ENCODE measurements around the gene TTLL11. TPM values are rescaled to one million over a fixed set of nuclear protein-coding genes. Genes with fewer than 3 reads are reported as not detected.

Gene TTLL11
- total and polyA plus RNA-seq, 4 donors = 3.6 to 7.8 (median 5.9) TPM

DNA sequence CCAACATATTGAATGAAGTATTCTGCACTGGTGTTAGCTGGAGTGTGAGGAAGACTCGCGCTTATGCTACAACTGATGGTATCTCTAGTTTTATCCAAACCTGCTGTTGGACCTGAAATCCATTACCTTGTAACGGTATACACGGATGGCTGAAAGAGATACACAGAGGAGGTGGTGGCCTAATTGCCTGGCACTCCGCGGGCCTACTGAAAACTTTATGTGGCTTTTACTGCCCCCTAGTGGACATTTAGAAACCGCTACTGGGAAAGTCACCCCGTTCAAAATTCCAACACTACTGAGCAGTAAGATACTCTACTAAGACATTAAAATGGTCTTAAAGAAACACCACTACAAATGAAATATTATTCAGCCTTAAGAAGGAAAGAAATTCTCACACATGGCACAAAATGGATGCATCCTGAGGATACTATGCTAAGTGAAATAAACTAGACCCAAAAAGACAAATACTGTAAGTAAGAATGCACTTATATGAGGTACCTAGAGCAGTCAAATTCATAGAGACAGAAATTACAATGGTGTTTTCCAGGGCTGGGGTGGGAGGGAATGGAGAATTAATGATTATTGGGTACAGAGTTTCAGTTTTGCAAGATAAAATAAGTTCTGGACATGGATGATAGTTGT lies 100.4 kb downstream of the TTLL11 start:
- ATAC-seq (ENCODE audit: insufficient read depth, low FRiP score) (peak; percentile 57), DNase-seq (peak; percentile 58 to 89 (median 85))
- Histone ChIP-seq H3K27me3 (ENCODE audit: control insufficient read depth in 3 of 3, insufficient read depth in 3 of 3, low read length in 2 of 3) (no peaks in the 10 kb centered on the region), H3K4me1 (ENCODE audit: control insufficient read depth in 5 of 5, insufficient read depth in 5 of 5, low read length in 5 of 5) (peaks cover 0 to 8% (median 3%) of the 10 kb centered on the region in 5 donors), H3K9ac (ENCODE audit: insufficient read depth in 1 of 2, low read length in 2 of 2) (peak overlapping the region in 1 of 2 donors; percentile 24), H3K36me3 (ENCODE audit: control insufficient read depth in 4 of 4, insufficient read depth in 4 of 4, low read length in 4 of 4) (no peaks in the 10 kb centered on the region), H3K27ac (ENCODE audit: low read depth in 1 of 2, low read length in 1 of 2) (no peak overlapping the region), H3K9me3 (ENCODE audit: control insufficient read depth in 4 of 4, insufficient read depth in 3 of 4, low read length in 3 of 4) (no peaks in the 10 kb centered on the region), H3K4me3 (no peak overlapping the region)
- 13 to 16% methylated on average over 8 of the region's 8 CpGs for WGBS, 2 donors
- TF ChIP-seq CTCF (IDR thresholded peaks at IDR 0.05; ENCODE audit: control extremely low read depth, extremely low read depth) = peak; percentile 64

DNA sequence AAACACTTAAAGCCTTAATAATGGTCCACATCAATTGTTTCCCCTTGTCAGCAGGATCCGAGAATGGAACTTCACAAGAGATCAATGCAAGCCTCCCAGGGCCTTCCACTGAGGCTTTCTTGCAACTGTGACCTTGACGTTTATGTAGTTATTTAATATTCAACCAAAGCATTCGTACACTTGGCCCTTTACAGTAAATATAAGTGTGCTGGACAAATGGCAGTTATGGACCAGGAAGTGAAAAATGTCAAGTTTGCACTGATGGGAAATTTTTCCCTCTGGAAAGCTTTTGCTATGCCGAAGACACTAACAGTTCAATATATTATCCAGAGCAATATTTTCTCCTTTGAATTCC lies 101.8 kb downstream of the TTLL11 start:
- H3K4me1 ChIP-seq (ENCODE audit: control insufficient read depth in 5 of 5, insufficient read depth in 5 of 5, low read length in 5 of 5) = peaks cover 0 to 6% (median 0%) of the 10 kb centered on the region in 5 donors
- no peak overlapping the region for H3K4me3 ChIP-seq
- no peaks in the 10 kb centered on the region for H3K27me3 ChIP-seq (ENCODE audit: control insufficient read depth in 3 of 3, insufficient read depth in 3 of 3, low read length in 2 of 3)
- H3K36me3 ChIP-seq (ENCODE audit: control insufficient read depth in 4 of 4, insufficient read depth in 4 of 4, low read length in 4 of 4) = no peaks in the 10 kb centered on the region
- WGBS, 2 donors = 71 to 78% methylated on average over 4 of the region's 4 CpGs
- ATAC-seq (ENCODE audit: insufficient read depth, low FRiP score) (no peak), DNase-seq (no peak)
- no peak overlapping the region for H3K9ac ChIP-seq (ENCODE audit: insufficient read depth in 1 of 2, low read length in 2 of 2)
- no peaks in the 10 kb centered on the region for H3K9me3 ChIP-seq (ENCODE audit: control insufficient read depth in 4 of 4, insufficient read depth in 3 of 4, low read length in 3 of 4)
- no peak for TF ChIP-seq CTCF (IDR thresholded peaks at IDR 0.05; ENCODE audit: control extremely low read depth, extremely low read depth)
- H3K27ac ChIP-seq (ENCODE audit: low read depth in 1 of 2, low read length in 1 of 2) = no peak overlapping the region

GRCh38 chr9:121990600-121991306 lies 102.4 kb downstream of the TTLL11 start:
- no peaks in the 10 kb centered on the region for H3K9me3 ChIP-seq (ENCODE audit: control insufficient read depth in 4 of 4, insufficient read depth in 3 of 4, low read length in 3 of 4)
- H3K36me3 ChIP-seq (ENCODE audit: control insufficient read depth in 4 of 4, insufficient read depth in 4 of 4, low read length in 4 of 4) = no peaks in the 10 kb centered on the region
- H3K9ac ChIP-seq (ENCODE audit: insufficient read depth in 1 of 2, low read length in 2 of 2) = no peak overlapping the region
- ATAC-seq (ENCODE audit: insufficient read depth, low FRiP score) (no peak), DNase-seq (peak in 1 of 3 donors; percentile 38)
- no peak overlapping the region for H3K4me3 ChIP-seq
- no peak for TF ChIP-seq CTCF (IDR thresholded peaks at IDR 0.05; ENCODE audit: control extremely low read depth, extremely low read depth)
- H3K27me3 ChIP-seq (ENCODE audit: control insufficient read depth in 3 of 3, insufficient read depth in 3 of 3, low read length in 2 of 3) = no peaks in the 10 kb centered on the region
- peaks cover 0 to 6% (median 0%) of the 10 kb centered on the region in 5 donors for H3K4me1 ChIP-seq (ENCODE audit: control insufficient read depth in 5 of 5, insufficient read depth in 5 of 5, low read length in 5 of 5)
- H3K27ac ChIP-seq (ENCODE audit: low read depth in 1 of 2, low read length in 1 of 2) = no peak overlapping the region
- WGBS, 2 donors = 72 to 81% methylated on average over 9 of the region's 9 CpGs
